Keratinocyte (primary cell): ENCODE measurements around the gene BCAR3.

ENCODE experiments used
- CTCF ChIP-seq, 3 experiments: IDR thresholded peaks in 1 of 3; conservative IDR thresholded peaks in 1 of 3; optimal IDR thresholded peaks in 1 of 3; 2 replicates in 2 of 3; 3 replicates in 1 of 3; pipeline versions ENCODE3 to v1.5.1; 2011; ENCODE audit warnings: low read length in 3 of 3, mild to moderate bottlenecking in 3 of 3, moderate library complexity in 2 of 3, control low read depth in 1 of 3, inconsistent platforms in 1 of 3; ENCODE audit not compliant: insufficient read depth in 2 of 3; ENCODE audit errors: extremely low read depth in 1 of 3
- EZH2 ChIP-seq: IDR thresholded peaks from one replicate; pipeline ENCODE4 v1.6.1; 2012; ENCODE audit warnings: inconsistent platforms, mild to moderate bottlenecking, low read length, moderate library complexity

GRCh38 chr1:93678491-93678890 is 3.1 kb downstream of the BCAR3 start:
- no peak for TF ChIP-seq CTCF (optimal IDR thresholded peaks at IDR 0.05 in 1 of 3, IDR thresholded peaks at IDR 0.05 in 1 of 3, conservative IDR thresholded peaks at IDR 0.05 in 1 of 3; ENCODE audit: extremely low read depth in 1 of 3, insufficient read depth in 2 of 3, low read length in 3 of 3)
- TF ChIP-seq EZH2, result no peak
